ENCODE data around the gene XXYLT1.
"Not testable (repeated sequence)": the region's sequence is repeated elsewhere in the genome, so short reads cannot be mapped to it uniquely, and the experiment has no call there.

The XXYLT1 gene

GRCh38 chr3:195224980-195225580 lies 45.9 kb downstream of the XXYLT1 start:
- no peak for DNase-seq

- no peak for DNase-seq
Measured at GRCh38 chr3:195224156-195224979, 46.6 kb downstream of the XXYLT1 start.

- no peak for DNase-seq
Measured at GRCh38 chr3:195221876-195222617, 48.9 kb downstream of the XXYLT1 start.

- no peak for DNase-seq
Measured at GRCh38 chr3:195221015-195221853, 49.7 kb downstream of the XXYLT1 start.

GRCh38 chr3:195219351-195220230 lies 51.4 kb downstream of the XXYLT1 start:
- DNase-seq: no peak

- not testable (repeated sequence) for DNase-seq
Measured at GRCh38 chr3:195218331-195218730, 52.6 kb downstream of the XXYLT1 start.

GRCh38 chr3:195215576-195215975 lies 55.4 kb downstream of the XXYLT1 start:
- DNase-seq: not testable (repeated sequence)

- no peak for DNase-seq
Measured at GRCh38 chr3:195214381-195214780, 56.6 kb downstream of the XXYLT1 start.

- DNase-seq: no peak
Measured at GRCh38 chr3:195213639-195214315, 57.2 kb downstream of the XXYLT1 start.

- DNase-seq: no peak
Measured at GRCh38 chr3:195212749-195213375, 58.1 kb downstream of the XXYLT1 start.

GRCh38 chr3:195212033-195212748 lies 58.8 kb downstream of the XXYLT1 start:
- no peak for DNase-seq

- DNase-seq: no peak
Measured at GRCh38 chr3:195210266-195210973, 60.5 kb downstream of the XXYLT1 start.

- DNase-seq: no peak
Measured at GRCh38 chr3:195209847-195210265, 61.1 kb downstream of the XXYLT1 start.

- DNase-seq: no peak
Measured at GRCh38 chr3:195209083-195209846, 61.7 kb downstream of the XXYLT1 start.

GRCh38 chr3:195208631-195209030 lies 62.3 kb downstream of the XXYLT1 start:
- no peak for DNase-seq

GRCh38 chr3:195208183-195208582 lies 62.8 kb downstream of the XXYLT1 start:
- no peak for DNase-seq

GRCh38 chr3:195207731-195208130 lies 63.2 kb downstream of the XXYLT1 start:
- no peak for DNase-seq

GRCh38 chr3:195207056-195207455 lies 63.9 kb downstream of the XXYLT1 start:
- DNase-seq: no peak

Data from NCI-H1105 treated with DMSO at 0.1 percent for 48 hours (cell line).